Limb (tissue), 2 donors: ENCODE measurements around the gene MYOF.
"Not testable (repeated sequence)": the region's sequence is repeated elsewhere in the genome, so short reads cannot be mapped to it uniquely, and the experiment has no call there.

Experiments used
- DNase-seq, 2 donors: peaks; one replicate each; pipeline ENCODE4 v3.0.0-alpha.2; 2016; ENCODE audit errors: extremely low spot score in 2 of 2

MYOF gene

GRCh38 chr10:93390306-93391090 is 91.6 kb downstream of the MYOF start:
- no peak for DNase-seq

GRCh38 chr10:93386631-93387369 is 95.3 kb downstream of the MYOF start:
- DNase-seq: no peak

DNA sequence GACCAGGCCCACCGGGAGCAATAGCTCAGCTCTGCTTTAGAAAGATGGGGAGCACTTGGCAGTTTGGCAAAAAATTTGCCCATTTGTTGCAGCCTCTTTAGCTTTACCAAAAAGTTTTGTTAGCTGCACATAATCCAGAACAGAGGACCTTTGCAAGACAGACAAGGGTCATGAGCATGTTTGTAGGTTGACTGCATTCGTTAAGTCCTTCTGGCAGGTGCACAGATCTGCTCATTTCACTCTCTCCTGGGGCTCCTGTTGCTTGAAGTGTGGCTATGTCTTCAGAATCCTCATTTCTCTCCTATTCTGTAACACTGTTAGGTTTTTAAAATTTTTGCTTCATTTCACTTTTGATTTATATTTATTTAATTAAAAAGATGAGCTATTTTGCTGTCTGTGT is 96.8 kb downstream of the MYOF start:
- no peak for DNase-seq

GRCh38 chr10:93384006-93384405 is 98.1 kb downstream of the MYOF start:
- no peak for DNase-seq

DNA sequence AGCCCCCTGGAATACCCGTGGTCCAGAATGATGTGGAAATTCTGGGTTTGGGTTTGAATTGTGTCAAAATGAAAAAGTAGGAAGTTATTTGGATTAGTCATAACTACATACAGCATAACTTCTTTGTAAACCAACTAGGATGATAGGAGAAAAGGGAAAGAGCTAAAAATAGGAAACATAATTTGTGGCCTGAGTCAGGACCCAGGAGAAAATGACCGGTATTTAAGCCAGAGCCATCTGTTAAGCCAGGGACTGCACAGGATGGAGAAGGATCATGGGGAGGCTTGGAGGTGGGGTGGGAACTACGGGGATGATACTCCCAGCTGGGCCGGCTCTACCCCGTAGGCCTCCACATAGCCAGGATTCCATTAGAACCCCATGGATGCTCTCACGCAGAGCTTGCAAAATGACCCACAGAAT is 98.6 kb downstream of the MYOF start:
- no peak for DNase-seq

DNA sequence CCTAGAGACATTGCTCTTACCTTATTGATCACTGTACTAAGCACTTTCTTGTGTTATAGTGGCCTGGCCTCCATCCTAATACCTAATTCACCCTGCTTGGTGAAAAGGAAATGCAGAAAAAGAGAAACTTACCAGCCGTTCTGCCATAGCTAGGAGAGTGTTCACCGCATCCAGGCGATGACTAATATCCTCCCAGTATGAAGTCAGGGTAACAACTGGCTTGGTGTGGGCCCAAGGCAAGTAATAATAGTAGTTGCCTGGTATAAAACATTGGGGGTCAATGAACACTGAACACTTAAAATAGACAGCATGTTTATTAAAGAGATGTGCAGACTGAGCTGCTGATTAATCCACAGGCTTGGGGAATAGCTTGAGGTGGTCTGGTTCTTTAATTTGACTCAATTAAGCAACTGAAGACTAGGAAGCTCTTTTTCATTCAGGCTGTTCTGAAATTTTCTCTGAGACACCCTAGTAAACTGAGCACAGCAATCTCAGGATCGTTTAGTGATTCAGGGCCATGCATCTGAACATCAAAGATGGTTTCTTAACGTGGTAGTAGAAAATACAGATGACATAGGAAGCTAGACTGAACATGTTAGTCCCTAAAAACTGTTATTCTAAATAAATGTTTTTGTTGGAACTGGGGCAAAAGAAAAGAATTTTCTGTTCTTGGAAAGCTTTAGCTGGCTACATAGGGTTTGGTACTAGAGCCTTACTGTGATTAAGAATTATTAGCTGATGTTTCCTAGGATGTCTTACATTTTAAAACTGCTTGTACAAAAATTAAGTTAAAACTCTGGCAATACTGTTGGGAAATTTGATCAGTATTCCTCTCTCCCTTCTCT is 102.2 kb downstream of the MYOF start:
- no peak for DNase-seq

GRCh38 chr10:93378997-93379730 is 103.0 kb downstream of the MYOF start:
- DNase-seq: no peak

DNA sequence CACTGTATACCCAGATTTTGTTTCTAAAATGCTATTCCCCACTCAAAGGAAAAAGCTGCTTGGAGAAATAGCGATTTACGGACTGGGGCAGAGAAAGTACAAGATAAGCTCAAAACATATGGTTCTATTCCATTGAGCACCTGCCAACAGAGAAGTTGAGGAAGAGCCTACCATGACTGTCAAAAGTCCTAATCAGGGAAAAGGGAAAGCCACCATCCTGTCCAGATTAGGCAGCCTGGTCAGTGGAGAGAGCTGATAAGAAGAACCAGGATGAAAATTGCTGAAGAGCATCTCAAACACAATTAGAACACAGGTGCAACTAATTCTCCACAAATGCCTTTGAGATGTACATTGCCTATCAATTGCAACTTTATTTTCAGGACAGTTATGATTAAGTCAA is 104.1 kb downstream of the MYOF start:
- DNase-seq: no peak

DNA sequence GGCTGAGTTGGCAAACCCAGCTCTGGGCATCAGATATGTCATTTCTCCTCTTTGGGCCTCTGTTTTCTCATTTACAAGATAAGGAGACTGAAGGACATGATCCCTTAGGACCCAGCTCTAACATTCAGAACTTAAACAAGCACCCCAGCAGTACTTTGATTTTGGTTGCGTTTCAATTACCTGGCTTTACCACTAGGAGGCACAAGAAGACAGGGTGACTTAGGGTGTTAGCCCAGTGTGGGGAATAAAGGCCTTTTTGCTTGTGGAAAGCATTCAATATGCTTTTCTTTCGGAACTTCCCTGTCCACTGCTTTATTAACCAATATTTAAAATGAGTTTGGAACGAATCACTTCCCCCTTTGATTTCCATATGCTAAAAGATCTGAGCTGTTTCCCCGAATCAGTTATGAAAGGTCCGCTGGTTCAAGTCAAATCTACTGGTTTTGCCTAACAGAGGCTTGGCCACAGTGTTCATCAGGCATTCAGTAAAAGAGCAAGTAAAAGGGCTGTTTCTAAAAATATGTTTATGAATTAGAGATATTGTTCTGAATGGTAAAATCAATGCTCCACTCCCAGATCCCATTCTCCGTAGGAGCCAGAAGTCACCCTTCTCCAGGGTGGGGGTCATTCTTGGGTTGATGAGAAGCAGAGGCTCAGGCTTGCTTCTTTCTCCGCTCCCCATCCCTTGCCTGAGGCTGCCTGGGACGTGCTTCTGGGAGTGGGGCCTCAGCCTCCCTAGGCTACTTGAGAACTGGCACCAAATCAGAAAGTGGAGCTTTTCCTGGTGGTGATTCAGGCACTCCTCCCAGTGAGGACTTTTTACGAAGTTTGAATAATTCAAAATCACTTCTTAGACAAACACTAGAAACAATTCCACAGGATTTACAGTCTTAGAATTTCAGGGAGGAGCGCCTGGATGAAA is 105.5 kb downstream of the MYOF start:
- peak; percentile 60 to 89 for DNase-seq

- DNase-seq: no peak
Measured at GRCh38 chr10:93370961-93371360, 111.2 kb downstream of the MYOF start.

GRCh38 chr10:93369588-93370164 is 112.5 kb downstream of the MYOF start:
- DNase-seq: no peak

DNA sequence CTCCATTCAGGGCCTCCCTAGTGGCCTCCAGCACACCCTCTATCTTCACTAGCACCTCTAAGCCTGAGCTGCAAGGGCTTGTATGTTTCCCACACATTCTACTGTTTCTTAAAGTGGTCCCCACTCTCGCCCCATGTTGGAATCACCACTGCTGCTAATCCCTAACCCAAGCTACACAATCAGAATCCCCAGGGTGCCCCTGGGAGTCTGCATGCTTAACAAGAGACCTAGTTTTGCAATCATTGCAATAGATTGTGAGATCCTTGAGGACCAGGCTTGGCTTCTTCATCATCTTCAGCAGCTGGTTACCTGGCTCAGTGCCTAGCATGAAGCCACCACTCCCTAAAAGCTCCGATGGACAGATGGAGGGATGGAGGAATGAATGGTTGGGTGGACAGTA is 113.9 kb downstream of the MYOF start:
- no peak for DNase-seq

- no peak for DNase-seq
Measured at GRCh38 chr10:93367664-93368063, 114.5 kb downstream of the MYOF start.

DNA sequence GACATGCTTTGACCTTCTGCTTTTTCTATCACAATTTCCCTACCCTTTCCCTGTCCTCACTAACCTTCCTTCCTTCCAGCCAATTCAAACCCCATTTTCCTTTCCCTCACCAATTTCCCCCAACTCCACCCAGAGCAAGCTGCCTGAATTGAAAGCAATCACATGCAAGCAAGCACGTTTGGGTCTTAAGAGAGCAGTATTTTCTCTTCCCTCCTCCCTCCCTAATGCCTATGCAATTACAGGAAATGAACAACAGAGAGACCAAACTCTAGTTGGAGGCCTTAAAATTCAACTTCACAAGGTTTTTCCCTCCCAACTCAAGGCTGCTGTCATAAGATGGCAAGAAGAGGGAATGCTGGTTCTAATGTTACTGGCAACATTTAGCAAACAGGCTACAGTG is 117.2 kb downstream of the MYOF start:
- DNase-seq: no peak

DNA sequence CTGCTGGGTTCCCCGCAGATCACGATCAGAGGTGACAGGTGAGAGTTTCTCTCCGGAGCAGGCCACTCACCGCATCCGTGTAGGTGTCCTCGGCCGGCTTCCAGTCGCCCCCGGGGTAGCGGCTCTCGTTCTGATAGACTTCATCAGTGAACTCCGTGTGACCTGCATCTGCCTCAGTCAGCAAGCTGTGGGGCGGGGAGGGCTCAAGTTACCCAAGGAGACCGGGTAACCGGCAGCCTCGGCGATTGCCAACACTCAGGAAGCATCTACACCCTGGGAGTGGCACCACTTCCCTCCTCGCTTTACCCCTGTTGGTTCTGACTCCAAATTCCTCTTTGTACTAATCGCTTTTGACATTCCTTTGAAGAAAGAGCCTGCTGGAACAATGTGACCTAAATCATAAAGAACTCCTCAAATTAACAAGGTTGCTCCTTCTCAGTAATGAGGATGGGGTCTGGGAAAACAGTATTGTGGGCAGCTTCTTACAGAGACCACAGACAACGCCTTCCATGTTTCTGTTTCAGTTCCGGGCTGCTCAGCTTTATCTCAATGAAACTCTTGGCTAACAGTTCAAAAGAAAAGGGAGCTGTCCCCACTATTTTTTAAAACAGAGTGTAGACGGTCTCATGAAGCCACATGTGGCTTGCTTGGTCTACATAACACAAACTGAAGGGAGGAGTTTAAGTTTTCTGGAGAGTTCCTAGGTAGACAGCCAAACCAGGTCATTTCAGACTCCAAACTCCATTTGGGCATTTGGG is 118.1 kb downstream of the MYOF start:
- DNase-seq: no peak

- DNase-seq: not testable (repeated sequence)
Measured at GRCh38 chr10:93358398-93358797, 123.7 kb downstream of the MYOF start.

DNA sequence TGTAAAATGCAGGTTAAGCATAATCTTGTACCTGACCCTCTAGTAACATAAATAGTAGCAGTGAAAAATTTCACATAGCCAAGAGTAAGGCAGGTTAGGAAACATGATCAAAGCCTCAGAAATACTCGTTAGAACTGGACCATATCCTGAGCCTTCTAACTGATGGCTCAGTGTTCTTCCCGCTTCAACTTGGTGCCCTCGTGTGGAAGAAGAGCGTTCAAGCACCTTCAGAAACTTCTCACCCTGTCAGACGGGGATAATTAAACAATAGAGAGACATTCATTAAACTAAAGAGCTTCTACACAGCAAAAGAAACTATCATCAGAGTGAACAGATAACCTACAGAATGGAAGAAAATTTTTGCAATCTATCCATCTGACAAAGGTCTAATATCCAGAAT is 124.5 kb downstream of the MYOF start:
- DNase-seq: peak in 1 of 2 donors; percentile 36

DNA sequence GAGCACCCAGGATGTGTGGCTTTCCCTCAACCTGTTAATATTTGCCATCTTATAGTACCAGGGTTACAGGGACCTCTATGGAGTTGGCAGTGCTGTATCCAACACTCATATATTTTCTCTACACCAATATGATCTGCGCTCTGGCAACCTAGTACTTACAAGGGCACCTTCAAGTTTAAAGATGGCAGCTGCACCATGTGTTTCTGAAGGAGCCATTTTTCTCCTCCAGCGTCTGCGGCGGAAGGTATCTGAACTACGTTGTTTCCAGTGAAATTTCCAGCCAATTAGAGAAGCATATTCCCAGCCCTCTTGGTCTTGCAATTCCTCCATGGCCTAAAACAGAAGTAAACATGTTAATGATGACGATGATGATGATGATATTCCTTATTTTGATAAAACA is 125.6 kb downstream of the MYOF start:
- no peak for DNase-seq
